DND-41 (cell line): Measurements from ENCODE around the gene DHX58.
"Not testable (repeated sequence)": the region's sequence is repeated elsewhere in the genome, so short reads cannot be mapped to it uniquely, and the experiment has no call there.

Experiments used
- ATAC-seq: fragments of 200-7000 bp; cut with Tn5 transposase; 3 replicates; pipeline ENCODE4 v1.9.1; 2021; ENCODE audit warnings: low read depth; ENCODE audit not compliant: insufficient read depth
- DNase-seq: peaks from one replicate; pipeline ENCODE4 v3.0.0-alpha.2; 2020
- H2AFZ ChIP-seq: 2 replicates; pipeline ENCODE4 v1.6.0; 2012; ENCODE audit warnings: low read depth, low read length
- H3K27ac ChIP-seq: 2 replicates; pipeline ENCODE4 v1.5.1; 2012; ENCODE audit warnings: low read length, inconsistent platforms
- H3K27me3 ChIP-seq: fragments of 200-600 bp; sonication (generic); 2 replicates; pipeline ENCODE4 v1.6.0; 2012; ENCODE audit warnings: low read length, mild to moderate bottlenecking, inconsistent platforms; ENCODE audit not compliant: insufficient read depth, poor library complexity
- H3K36me3 ChIP-seq: 2 replicates; pipeline ENCODE4 v1.5.1; 2012; ENCODE audit warnings: low read length, inconsistent platforms; ENCODE audit not compliant: insufficient read depth
- H3K4me1 ChIP-seq: 2 replicates; pipeline ENCODE4 v1.5.1; 2012; ENCODE audit warnings: mild to moderate bottlenecking, low read length; ENCODE audit not compliant: insufficient read depth
- H3K4me2 ChIP-seq: 2 replicates; pipeline ENCODE4 v1.6.0; 2012; ENCODE audit warnings: mild to moderate bottlenecking, moderate library complexity, low read length, inconsistent platforms; ENCODE audit not compliant: insufficient read depth
- H3K4me3 ChIP-seq, 2 experiments: fragments of 200-600 bp in 1 of 2; shearing (Covaris generic) in 1 of 2; 2 replicates each; pipeline ENCODE4 v1.5.1; 2012 to 2016; ENCODE audit warnings: inconsistent platforms in 2 of 2, low read length in 2 of 2, mild to moderate bottlenecking in 2 of 2, low read depth in 1 of 2, moderate library complexity in 1 of 2
- H3K79me2 ChIP-seq: 2 replicates; pipeline ENCODE4 v1.6.0; 2012; ENCODE audit warnings: low read length, inconsistent platforms; ENCODE audit not compliant: insufficient read depth
- H3K9ac ChIP-seq: 2 replicates; pipeline ENCODE4 v1.6.0; 2012; ENCODE audit warnings: low read depth, mild to moderate bottlenecking, inconsistent platforms, low read length, moderate library complexity
- H3K9me3 ChIP-seq: 2 replicates; pipeline ENCODE4 v1.5.1; 2012; ENCODE audit warnings: low read length, moderate library complexity, mild to moderate bottlenecking, inconsistent platforms; ENCODE audit not compliant: insufficient read depth, severe bottlenecking
- H4K20me1 ChIP-seq: 2 replicates; pipeline ENCODE4 v1.6.0; 2012; ENCODE audit warnings: low read length; ENCODE audit not compliant: insufficient read depth
- CTCF ChIP-seq: IDR thresholded peaks from 2 replicates; pipeline ENCODE4 v1.5.1; 2012; ENCODE audit warnings: borderline replicate concordance, low read length, moderate library complexity, mild to moderate bottlenecking; ENCODE audit not compliant: poor library complexity, severe bottlenecking; ENCODE audit errors: extremely low read depth
- EZH2 ChIP-seq: IDR thresholded peaks from 3 replicates; pipeline ENCODE4 v1.6.1; 2012; ENCODE audit warnings: borderline replicate concordance, low read depth, mild to moderate bottlenecking, moderate library complexity, low read length, inconsistent platforms; ENCODE audit not compliant: severe bottlenecking

Gene DHX58

GRCh38 chr17:42155614-42156045, 43.1 kb upstream of the DHX58 start:
- Histone ChIP-seq H3K4me2 (peak overlapping the region; percentile 52), H3K4me1 (peaks cover 33% of the 10 kb centered on the region), H3K79me2 (peaks cover 41% of the 10 kb centered on the region), H2AFZ (peak overlapping the region; percentile 76), H3K36me3 (peaks cover 9% of the 10 kb centered on the region), H3K27me3 (no peaks in the 10 kb centered on the region), H3K9ac (no peak overlapping the region; the same call in 1 of the 2 replicates), H3K27ac (0 out of 2 replicates have a peak overlapping the region, but pooled peaks have one; percentile 14), H4K20me1 (peaks cover 22% of the 10 kb centered on the region), H3K4me3 (peak overlapping the region in 1 of 2 experiments; percentile 50; a peak in 2 of 4 replicates), H3K9me3 (no peaks in the 10 kb centered on the region)
- TF ChIP-seq EZH2: no peak
- no peak for TF ChIP-seq CTCF
- no peak for ATAC-seq
- no peak for DNase-seq

- TF ChIP-seq CTCF: no peak
- no peak for TF ChIP-seq EZH2
- ATAC-seq: no peak
- peaks cover 25% of the 10 kb centered on the region for H4K20me1 ChIP-seq
- peak overlapping the region; percentile 88 for H3K9ac ChIP-seq
- H3K27me3 ChIP-seq: no peaks in the 10 kb centered on the region
- H3K79me2 ChIP-seq: peaks cover 54% of the 10 kb centered on the region
- H2AFZ ChIP-seq: peak overlapping the region; percentile 75
- H3K9me3 ChIP-seq: no peaks in the 10 kb centered on the region
- DNase-seq: peak; percentile 27
- peaks cover 17% of the 10 kb centered on the region for H3K36me3 ChIP-seq
- H3K4me2 ChIP-seq: peak overlapping the region; percentile 85
- H3K27ac ChIP-seq: peak overlapping the region; percentile 82
- H3K4me1 ChIP-seq: peaks cover 33% of the 10 kb centered on the region
- peak overlapping the region; percentile 95 for H3K4me3 ChIP-seq
Observed at GRCh38 chr17:42153919-42154742, 41.6 kb upstream of the DHX58 start.

GRCh38 chr17:42146911-42147607, 34.5 kb upstream of the DHX58 start:
- TF ChIP-seq CTCF (no peak), EZH2 (no peak)
- H3K9ac ChIP-seq: no peak overlapping the region
- H3K4me3 ChIP-seq: no peak overlapping the region
- no peak for ATAC-seq
- H3K79me2 ChIP-seq: peaks cover 92% of the 10 kb centered on the region
- DNase-seq: no peak
- H4K20me1 ChIP-seq: peaks cover 45% of the 10 kb centered on the region
- no peak overlapping the region for H2AFZ ChIP-seq
- H3K9me3 ChIP-seq: no peaks in the 10 kb centered on the region
- H3K27me3 ChIP-seq: no peaks in the 10 kb centered on the region
- H3K4me1 ChIP-seq: peaks cover 7% of the 10 kb centered on the region
- no peak overlapping the region for H3K27ac ChIP-seq
- H3K36me3 ChIP-seq: peaks cover 52% of the 10 kb centered on the region
- H3K4me2 ChIP-seq: no peak overlapping the region

DNA sequence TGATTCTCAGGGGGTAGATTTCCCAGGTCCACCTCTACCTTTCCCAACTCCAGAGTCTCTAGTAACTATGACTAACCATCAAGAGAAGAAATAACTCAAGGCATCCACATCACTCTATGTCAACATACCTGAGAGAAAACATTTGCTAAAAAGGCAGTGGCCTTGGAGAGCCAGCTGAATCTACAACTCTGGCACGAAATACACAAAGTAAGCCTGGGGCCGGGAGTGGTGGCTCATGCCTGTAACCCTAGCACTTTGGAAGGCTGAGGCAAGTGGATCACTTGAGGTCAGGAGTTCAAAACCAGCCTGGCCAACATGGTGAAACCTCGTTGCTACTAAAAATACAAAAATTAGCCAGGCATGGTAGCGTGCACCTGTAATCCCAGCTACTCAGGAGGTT, 30.6 kb upstream of the DHX58 start:
- not testable (repeated sequence) for DNase-seq, H3K27ac ChIP-seq, H3K4me1 ChIP-seq, H3K27me3 ChIP-seq, H3K9me3 ChIP-seq, H3K9ac ChIP-seq, H3K4me3 ChIP-seq, H2AFZ ChIP-seq, ATAC-seq, H3K4me2 ChIP-seq
- Histone ChIP-seq H4K20me1 (peaks cover 61% of the 10 kb centered on the region), H3K79me2 (peaks cover 93% of the 10 kb centered on the region), H3K36me3 (peaks cover 46% of the 10 kb centered on the region)
